Epithelial cell of prostate (primary cell): ENCODE results near the gene BFSP1.

Experiments
- DNase-seq: peaks from one replicate; pipeline ENCODE4 v3.0.0-alpha.2; 2011; ENCODE audit warnings: low read depth, low spot score
- H3K27ac ChIP-seq: fragments of 450-650 bp; 2 replicates; pipeline ENCODE4 v1.5.1; 2017; ENCODE audit warnings: mild to moderate bottlenecking

BFSP1 gene

DNA sequence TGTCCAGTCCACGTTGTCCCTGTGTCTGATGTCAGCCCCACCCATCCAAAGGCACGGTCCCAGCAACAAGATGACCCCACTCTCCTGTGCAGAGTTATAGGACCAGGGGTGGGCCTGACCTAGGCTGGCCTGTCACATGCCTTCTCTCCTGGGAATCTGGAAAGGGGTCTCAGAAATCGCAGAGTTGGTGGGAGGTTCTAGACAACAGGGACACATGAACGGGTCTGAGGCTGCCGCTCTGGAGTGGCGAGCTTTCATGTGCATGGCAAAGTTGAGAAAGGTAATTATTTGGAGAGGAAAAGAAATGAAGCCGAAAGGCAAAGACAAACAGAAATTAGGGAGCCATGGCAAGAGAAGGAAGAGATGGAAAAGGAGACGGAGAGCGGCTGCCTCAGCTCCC is 29.5 kb downstream of the BFSP1 start:
- no peak for DNase-seq
- H3K27ac ChIP-seq: no peak overlapping the region

GRCh38 chr20:17500826-17501225 is 30.4 kb downstream of the BFSP1 start:
- no peak for DNase-seq
- H3K27ac ChIP-seq: no peak overlapping the region

DNA sequence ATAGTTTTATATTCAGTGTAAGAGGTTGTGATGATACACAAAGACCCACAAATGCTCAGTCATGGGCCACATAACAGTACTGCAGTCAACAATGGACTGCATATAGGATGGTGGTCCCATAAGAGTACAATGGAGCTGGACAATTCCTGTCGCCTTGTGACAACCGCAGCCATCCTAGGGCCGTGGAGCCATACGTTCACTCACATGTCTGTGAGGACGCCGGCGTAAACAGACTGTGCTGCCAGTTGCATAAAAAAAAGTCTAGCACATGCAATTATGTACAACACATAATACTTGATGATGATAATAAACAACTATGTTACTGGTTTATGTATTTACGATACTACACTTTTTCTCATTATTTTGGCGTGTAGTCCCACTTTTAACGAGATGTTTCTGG is 30.9 kb downstream of the BFSP1 start:
- DNase-seq: no peak
- no peak overlapping the region for H3K27ac ChIP-seq

- DNase-seq: peak; percentile 22
- peak overlapping the region; percentile 41 for H3K27ac ChIP-seq
These were observed 32.1 kb downstream of the BFSP1 start for GRCh38 chr20:17499041-17499440.

DNA sequence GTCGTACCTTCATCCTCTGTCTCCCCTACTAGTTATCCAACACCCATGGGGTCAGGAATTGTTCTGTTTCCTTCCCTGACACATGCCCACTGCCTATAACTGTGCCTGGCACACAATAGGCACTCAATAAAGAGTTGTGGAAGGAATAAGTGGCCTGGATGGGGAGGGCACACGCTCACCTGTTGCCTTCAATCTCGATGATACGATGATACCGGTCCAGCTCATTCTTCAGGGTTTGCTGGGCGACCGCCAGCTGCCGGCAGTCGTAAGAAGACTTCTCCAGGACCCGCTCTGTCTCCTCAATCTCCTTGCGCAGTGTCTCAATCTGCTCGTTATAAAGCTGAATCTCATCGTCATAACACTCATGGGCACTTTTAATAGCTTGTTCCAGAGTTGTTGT is 32.5 kb downstream of the BFSP1 start:
- peak overlapping the region; percentile 41 for H3K27ac ChIP-seq
- DNase-seq: no peak

DNA sequence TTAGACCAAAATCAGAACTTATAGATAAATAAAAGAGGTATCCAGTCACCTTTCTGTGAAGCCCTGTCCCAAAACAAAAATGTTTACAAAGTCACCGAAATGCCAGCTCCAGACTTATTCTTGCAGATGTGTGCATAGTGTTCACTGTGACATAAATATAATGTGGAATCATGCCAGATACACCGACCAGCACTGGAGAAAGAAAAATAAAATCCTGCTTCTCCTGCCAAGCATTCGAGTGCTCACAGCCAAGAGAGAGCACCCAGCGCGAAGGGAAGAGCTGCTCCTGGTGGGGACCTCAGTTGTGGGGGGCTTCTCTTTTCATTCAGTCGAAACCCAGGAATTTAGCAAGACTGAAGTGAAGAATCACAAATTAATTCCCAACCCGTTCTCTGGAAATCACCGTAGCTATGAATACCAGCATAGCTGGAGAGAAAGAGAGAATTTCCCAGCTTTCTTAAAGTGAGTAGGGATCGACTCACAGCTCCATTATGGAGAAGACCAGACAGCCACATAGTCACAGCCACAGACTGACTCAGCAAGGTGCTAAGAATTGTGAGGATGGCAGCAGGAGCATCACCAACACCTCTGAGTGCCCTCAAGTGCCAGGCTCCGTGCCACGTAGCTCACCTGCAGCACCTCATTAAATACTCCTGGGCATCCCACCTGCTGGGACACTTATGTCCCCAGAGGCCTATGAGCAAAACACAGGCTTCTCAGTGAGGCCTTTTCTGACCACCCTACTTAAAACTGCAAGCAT is 33.2 kb downstream of the BFSP1 start:
- DNase-seq: no peak
- no peak overlapping the region for H3K27ac ChIP-seq

DNA sequence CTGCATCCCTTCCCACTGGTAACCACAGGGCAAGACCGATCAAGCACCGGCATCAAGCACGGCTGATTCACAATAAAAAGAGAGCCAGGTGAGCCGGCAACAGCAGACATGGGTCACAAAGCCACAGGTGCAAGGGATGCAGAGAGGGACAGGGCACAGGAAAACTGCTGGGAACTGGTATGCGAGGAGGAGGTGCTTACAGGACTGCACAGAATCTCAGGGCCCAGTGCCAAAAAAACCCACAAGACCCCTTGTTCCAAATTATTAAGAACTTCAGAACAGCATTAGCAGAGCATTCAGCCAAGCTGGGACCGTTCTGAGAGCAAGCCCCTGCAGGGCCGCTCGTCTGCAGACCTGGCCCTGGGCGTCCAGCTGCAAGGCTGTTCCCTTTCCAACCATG is 35.4 kb downstream of the BFSP1 start:
- no peak overlapping the region for H3K27ac ChIP-seq
- DNase-seq: no peak

GRCh38 chr20:17494201-17494600 is 37.0 kb downstream of the BFSP1 start:
- DNase-seq: no peak
- H3K27ac ChIP-seq: no peak overlapping the region

DNA sequence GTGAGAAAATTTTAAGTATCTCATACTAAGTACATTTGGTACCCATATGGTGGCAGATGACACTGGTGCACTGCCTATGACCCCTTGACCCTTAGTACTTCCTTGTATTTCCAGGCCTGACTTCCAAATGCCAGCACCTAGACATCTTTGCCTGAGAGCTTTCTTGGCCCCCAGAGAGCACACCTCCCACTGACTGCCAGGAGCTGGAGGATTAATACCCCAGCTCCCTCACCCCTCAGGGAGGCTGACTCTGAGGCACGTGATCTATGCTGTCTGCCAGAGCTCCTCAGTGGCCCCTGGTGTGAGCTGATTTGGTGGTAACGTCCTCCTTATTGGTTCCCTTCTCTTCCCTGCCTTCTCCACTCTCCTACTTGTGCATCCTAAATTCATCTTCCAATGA is 38.0 kb downstream of the BFSP1 start:
- no peak for DNase-seq
- H3K27ac ChIP-seq: no peak overlapping the region

DNA sequence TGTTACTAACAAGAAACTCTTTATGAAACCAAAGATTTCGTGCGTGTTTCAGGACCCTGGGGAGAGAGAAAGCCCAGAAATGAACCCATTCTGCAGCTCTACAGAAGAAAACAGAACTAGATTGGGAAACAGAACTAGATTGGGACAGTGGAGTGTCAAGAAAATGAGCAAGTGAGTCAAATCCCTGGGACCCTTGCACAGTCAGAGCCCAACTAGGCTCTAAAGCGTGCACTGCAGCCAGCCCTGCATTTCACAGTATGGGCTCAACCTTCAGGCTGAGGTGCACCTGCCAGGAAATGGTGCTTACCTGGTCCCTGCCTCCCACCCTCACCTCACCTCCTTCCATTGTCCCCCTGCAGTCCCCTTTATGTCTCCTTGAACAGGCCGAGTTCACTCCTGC is 39.7 kb downstream of the BFSP1 start:
- no peak for DNase-seq
- H3K27ac ChIP-seq: no peak overlapping the region

GRCh38 chr20:17491041-17491440 is 40.1 kb downstream of the BFSP1 start:
- no peak for DNase-seq
- H3K27ac ChIP-seq: no peak overlapping the region

DNA sequence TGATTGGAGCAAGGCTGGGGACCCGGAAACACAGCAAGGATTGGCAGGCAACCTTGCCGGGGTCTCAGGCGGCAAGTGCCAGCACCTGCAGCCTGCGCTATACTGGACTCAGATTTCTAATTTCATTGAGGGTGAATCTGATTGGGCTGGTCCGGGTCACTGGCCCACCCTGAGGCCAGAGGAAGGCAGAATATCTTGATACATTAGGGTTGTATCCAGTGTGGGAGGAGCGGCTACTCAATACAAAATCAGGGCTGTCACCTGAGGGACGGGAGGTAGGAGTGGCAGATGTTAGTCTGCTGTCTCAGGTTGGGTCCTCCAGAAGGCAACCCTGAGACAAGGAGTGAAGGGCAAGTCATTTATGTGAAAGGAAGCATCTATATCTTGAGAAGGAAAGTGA is 40.7 kb downstream of the BFSP1 start:
- DNase-seq: no peak
- H3K27ac ChIP-seq: no peak overlapping the region

GRCh38 chr20:17488916-17489600 is 42.1 kb downstream of the BFSP1 start:
- DNase-seq: no peak
- no peak overlapping the region for H3K27ac ChIP-seq

GRCh38 chr20:17485017-17485416 is 46.2 kb downstream of the BFSP1 start:
- H3K27ac ChIP-seq: no peak overlapping the region
- no peak for DNase-seq

- DNase-seq: no peak
- H3K27ac ChIP-seq: no peak overlapping the region
These were observed 48.6 kb downstream of the BFSP1 start for GRCh38 chr20:17482536-17482935.

GRCh38 chr20:17481661-17482060 is 49.5 kb downstream of the BFSP1 start:
- no peak for DNase-seq
- H3K27ac ChIP-seq: no peak overlapping the region

DNA sequence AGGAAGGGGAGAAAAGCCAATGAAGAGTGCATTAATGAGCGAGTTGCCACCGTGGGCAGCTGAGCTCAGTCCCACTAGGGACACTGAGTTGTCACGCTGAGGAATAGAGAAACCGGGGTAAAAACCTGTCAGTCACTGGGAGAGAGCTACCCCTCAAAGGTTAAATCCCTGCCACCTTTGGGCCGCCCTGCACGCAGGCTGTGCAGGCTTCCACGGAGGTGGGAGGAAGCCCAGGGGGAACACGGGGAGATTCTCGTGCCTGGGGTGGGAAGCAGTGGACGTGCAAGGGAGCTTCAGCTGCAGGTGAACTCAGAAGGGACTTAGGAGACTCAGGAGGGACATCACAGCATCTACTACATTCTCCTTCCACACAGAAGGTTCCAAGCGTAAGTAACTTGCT is 50.5 kb downstream of the BFSP1 start:
- no peak overlapping the region for H3K27ac ChIP-seq
- DNase-seq: no peak

DNA sequence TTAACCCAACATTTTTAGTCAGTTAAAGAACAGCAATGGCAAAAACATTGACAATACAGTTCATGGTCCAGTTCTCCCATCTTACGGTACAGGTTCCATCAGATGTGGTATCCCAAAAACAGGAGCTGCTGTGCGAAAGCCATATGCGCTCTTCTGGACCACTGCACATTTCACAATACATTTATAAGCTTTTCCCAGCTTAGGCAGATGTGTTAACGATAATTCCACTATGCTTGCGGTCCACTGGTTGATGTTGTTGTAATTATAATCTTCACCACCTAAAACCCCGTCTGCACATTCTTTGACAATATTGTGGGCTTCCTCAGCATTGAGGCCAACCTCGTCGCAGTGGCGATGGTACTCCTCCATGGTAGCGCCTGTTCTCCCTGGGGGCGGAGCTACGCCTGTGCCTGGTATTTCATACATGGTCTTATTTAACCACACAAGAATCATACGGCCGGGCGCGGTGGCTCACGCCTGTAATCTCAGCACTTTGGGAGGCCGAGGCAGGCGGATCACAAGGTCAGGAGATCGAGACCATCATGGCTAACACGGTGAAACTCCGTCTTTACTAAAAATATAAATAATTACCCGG is 52.0 kb downstream of the BFSP1 start:
- no peak for DNase-seq
- no peak overlapping the region for H3K27ac ChIP-seq

DNA sequence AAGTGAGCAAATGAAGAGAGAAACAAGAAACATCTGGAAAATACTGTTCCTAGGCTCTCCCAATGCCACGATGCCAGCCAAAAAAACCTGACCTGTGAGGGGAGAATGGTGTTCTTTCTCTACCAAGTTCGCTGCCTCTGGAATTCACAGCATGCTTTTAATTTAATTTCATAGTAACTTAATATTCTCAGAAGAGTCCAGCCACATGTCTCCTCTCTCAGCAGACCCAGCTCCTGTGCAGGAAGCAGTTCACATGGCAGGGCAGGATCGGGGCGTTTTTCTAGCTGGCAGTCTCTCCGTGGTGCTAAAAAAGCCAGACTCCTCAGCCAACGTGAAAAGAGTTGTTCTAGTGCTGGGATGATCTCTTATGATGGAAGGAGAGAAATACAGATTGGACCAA is 57.5 kb downstream of the BFSP1 start:
- no peak overlapping the region for H3K27ac ChIP-seq
- DNase-seq: no peak

DNA sequence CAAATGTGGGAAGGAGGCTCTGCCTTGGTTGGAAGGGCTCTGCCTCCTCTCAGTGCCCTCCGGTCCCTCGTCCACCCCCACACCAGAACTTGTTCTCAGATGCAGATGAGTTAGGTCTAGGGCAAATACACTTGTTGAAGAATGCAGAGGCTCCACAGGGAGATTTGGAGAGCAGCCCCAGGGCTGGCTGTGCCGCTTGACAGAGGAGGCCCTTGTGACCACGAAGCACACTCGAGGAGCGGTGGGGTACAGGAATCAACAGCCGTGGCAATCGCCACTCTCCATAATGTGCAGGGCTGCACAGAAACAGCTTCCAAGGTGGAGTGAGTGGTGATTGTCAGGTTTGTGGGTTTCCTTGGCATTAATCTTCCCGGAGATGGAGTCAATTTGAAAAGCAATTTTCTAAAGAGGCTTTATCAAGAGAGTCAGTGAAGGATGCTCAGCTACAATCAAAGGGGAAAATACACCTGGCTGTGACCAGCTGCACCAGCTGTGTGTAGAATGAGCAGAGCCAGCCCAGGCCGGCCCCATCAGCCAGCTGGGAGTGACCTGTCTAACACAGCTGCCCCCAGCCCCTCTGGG is 59.5 kb downstream of the BFSP1 start:
- H3K27ac ChIP-seq: no peak overlapping the region
- DNase-seq: no peak

DNA sequence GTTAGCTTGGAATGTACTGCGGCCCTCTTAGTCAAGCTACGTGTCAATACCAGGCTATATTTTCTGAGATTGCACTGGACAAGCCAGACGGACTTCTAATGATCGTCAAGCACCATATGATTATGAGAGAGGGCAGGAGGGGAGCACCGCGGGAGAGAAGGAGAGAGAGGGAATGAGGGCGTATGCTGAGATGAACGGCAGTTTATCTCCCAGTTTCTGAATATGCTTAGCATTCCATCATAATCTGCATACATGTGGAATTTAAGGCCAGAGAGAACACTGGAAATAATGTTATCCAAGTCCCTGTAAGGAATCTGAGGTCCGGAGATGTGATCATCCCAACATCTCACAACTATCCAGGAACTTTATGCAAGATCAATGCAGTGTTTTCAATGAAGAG is 60.2 kb downstream of the BFSP1 start:
- no peak overlapping the region for H3K27ac ChIP-seq
- no peak for DNase-seq
